ENCODE measurements around the gene METTL9.
"Not testable (repeated sequence)": the region's sequence is repeated elsewhere in the genome, so short reads cannot be mapped to it uniquely, and the experiment has no call there.

Gene METTL9

GRCh38 chr16:21573506-21573905 lies 25.9 kb upstream of the METTL9 start:
- not testable (repeated sequence) for H3K36me3 ChIP-seq (ENCODE audit: control insufficient read depth, insufficient read depth, low read length); H3K9me3 ChIP-seq (ENCODE audit: control insufficient read depth, low read length); H3K27ac ChIP-seq (ENCODE audit: insufficient read depth, low read depth, low read length, poor library complexity, severe bottlenecking); H3K4me1 ChIP-seq (ENCODE audit: control insufficient read depth, insufficient read depth, low read length); H3K27me3 ChIP-seq (ENCODE audit: control insufficient read depth, insufficient read depth, low read length, poor library complexity, severe bottlenecking); H3K4me3 ChIP-seq (ENCODE audit: insufficient read depth, low read depth, low read length)
- WGBS, 2 experiments: 92 to 94% methylated on average over 9 of the region's 9 CpGs

- Histone ChIP-seq H3K4me1 (ENCODE audit: control insufficient read depth, insufficient read depth, low read length) (no peaks in the 10 kb centered on the region), H3K27me3 (ENCODE audit: control insufficient read depth, insufficient read depth, low read length, poor library complexity, severe bottlenecking) (no peaks in the 10 kb centered on the region), H3K27ac (ENCODE audit: insufficient read depth, low read depth, low read length, poor library complexity, severe bottlenecking) (no peak overlapping the region), H3K36me3 (ENCODE audit: control insufficient read depth, insufficient read depth, low read length) (no peaks in the 10 kb centered on the region), H3K9me3 (ENCODE audit: control insufficient read depth, low read length) (no peaks in the 10 kb centered on the region), H3K4me3 (ENCODE audit: insufficient read depth, low read depth, low read length) (no peak overlapping the region)
- WGBS, 2 experiments: 81 to 90% methylated on average over 4 of the region's 4 CpGs
Measured at GRCh38 chr16:21574372-21574771, 25.0 kb upstream of the METTL9 start.

- H3K4me3 ChIP-seq (ENCODE audit: insufficient read depth, low read depth, low read length); H3K9me3 ChIP-seq (ENCODE audit: control insufficient read depth, low read length); H3K27ac ChIP-seq (ENCODE audit: insufficient read depth, low read depth, low read length, poor library complexity, severe bottlenecking); H3K27me3 ChIP-seq (ENCODE audit: control insufficient read depth, insufficient read depth, low read length, poor library complexity, severe bottlenecking); H3K36me3 ChIP-seq (ENCODE audit: control insufficient read depth, insufficient read depth, low read length); H3K4me1 ChIP-seq (ENCODE audit: control insufficient read depth, insufficient read depth, low read length): not testable (repeated sequence)
- 94 to 95% methylated on average over 2 of the region's 2 CpGs for WGBS, 2 experiments
Measured at GRCh38 chr16:21576323-21576722, 23.1 kb upstream of the METTL9 start.

GRCh38 chr16:21577487-21577886 lies 21.9 kb upstream of the METTL9 start:
- 83 to 90% methylated on average over 2 of the region's 2 CpGs for WGBS, 2 experiments
- H3K27me3 ChIP-seq (ENCODE audit: control insufficient read depth, insufficient read depth, low read length, poor library complexity, severe bottlenecking); H3K4me3 ChIP-seq (ENCODE audit: insufficient read depth, low read depth, low read length); H3K9me3 ChIP-seq (ENCODE audit: control insufficient read depth, low read length); H3K27ac ChIP-seq (ENCODE audit: insufficient read depth, low read depth, low read length, poor library complexity, severe bottlenecking); H3K4me1 ChIP-seq (ENCODE audit: control insufficient read depth, insufficient read depth, low read length); H3K36me3 ChIP-seq (ENCODE audit: control insufficient read depth, insufficient read depth, low read length): not testable (repeated sequence)

GRCh38 chr16:21578311-21578710 lies 21.1 kb upstream of the METTL9 start:
- H3K27me3 ChIP-seq (ENCODE audit: control insufficient read depth, insufficient read depth, low read length, poor library complexity, severe bottlenecking); H3K4me1 ChIP-seq (ENCODE audit: control insufficient read depth, insufficient read depth, low read length); H3K36me3 ChIP-seq (ENCODE audit: control insufficient read depth, insufficient read depth, low read length); H3K9me3 ChIP-seq (ENCODE audit: control insufficient read depth, low read length); H3K27ac ChIP-seq (ENCODE audit: insufficient read depth, low read depth, low read length, poor library complexity, severe bottlenecking); H3K4me3 ChIP-seq (ENCODE audit: insufficient read depth, low read depth, low read length): not testable (repeated sequence)
- 87 to 93% methylated on average over 5 of the region's 5 CpGs for WGBS, 2 experiments

- H3K4me3 ChIP-seq (ENCODE audit: insufficient read depth, low read depth, low read length); H3K4me1 ChIP-seq (ENCODE audit: control insufficient read depth, insufficient read depth, low read length); H3K9me3 ChIP-seq (ENCODE audit: control insufficient read depth, low read length); H3K36me3 ChIP-seq (ENCODE audit: control insufficient read depth, insufficient read depth, low read length); H3K27ac ChIP-seq (ENCODE audit: insufficient read depth, low read depth, low read length, poor library complexity, severe bottlenecking); H3K27me3 ChIP-seq (ENCODE audit: control insufficient read depth, insufficient read depth, low read length, poor library complexity, severe bottlenecking): not testable (repeated sequence)
- WGBS, 2 experiments: 83 to 93% methylated on average over 6 of the region's 6 CpGs
Measured at GRCh38 chr16:21580131-21580530, 19.2 kb upstream of the METTL9 start.

GRCh38 chr16:21580807-21581206 lies 18.6 kb upstream of the METTL9 start:
- Histone ChIP-seq H3K27ac (ENCODE audit: insufficient read depth, low read depth, low read length, poor library complexity, severe bottlenecking) (no peak overlapping the region), H3K36me3 (ENCODE audit: control insufficient read depth, insufficient read depth, low read length) (no peaks in the 10 kb centered on the region), H3K4me3 (ENCODE audit: insufficient read depth, low read depth, low read length) (no peak overlapping the region), H3K4me1 (ENCODE audit: control insufficient read depth, insufficient read depth, low read length) (no peaks in the 10 kb centered on the region), H3K27me3 (ENCODE audit: control insufficient read depth, insufficient read depth, low read length, poor library complexity, severe bottlenecking) (no peaks in the 10 kb centered on the region), H3K9me3 (ENCODE audit: control insufficient read depth, low read length) (no peaks in the 10 kb centered on the region)
- 84 to 87% methylated on average over 1 to 2 of the region's 2 CpGs for WGBS, 2 experiments

- WGBS, 2 experiments: 89 to 98% methylated on average over 8 of the region's 8 CpGs
- Histone ChIP-seq H3K36me3 (ENCODE audit: control insufficient read depth, insufficient read depth, low read length) (no peaks in the 10 kb centered on the region), H3K9me3 (ENCODE audit: control insufficient read depth, low read length) (no peaks in the 10 kb centered on the region), H3K27me3 (ENCODE audit: control insufficient read depth, insufficient read depth, low read length, poor library complexity, severe bottlenecking) (no peaks in the 10 kb centered on the region), H3K4me1 (ENCODE audit: control insufficient read depth, insufficient read depth, low read length) (no peaks in the 10 kb centered on the region), H3K27ac (ENCODE audit: insufficient read depth, low read depth, low read length, poor library complexity, severe bottlenecking) (no peak overlapping the region), H3K4me3 (ENCODE audit: insufficient read depth, low read depth, low read length) (no peak overlapping the region)
Measured at GRCh38 chr16:21584817-21585216, 14.6 kb upstream of the METTL9 start.

GRCh38 chr16:21588593-21588992 lies 10.8 kb upstream of the METTL9 start:
- not testable (repeated sequence) for H3K36me3 ChIP-seq (ENCODE audit: control insufficient read depth, insufficient read depth, low read length); H3K27me3 ChIP-seq (ENCODE audit: control insufficient read depth, insufficient read depth, low read length, poor library complexity, severe bottlenecking); H3K9me3 ChIP-seq (ENCODE audit: control insufficient read depth, low read length); H3K27ac ChIP-seq (ENCODE audit: insufficient read depth, low read depth, low read length, poor library complexity, severe bottlenecking); H3K4me3 ChIP-seq (ENCODE audit: insufficient read depth, low read depth, low read length); H3K4me1 ChIP-seq (ENCODE audit: control insufficient read depth, insufficient read depth, low read length)
- WGBS, 2 experiments: 92 to 93% methylated on average over 5 of the region's 5 CpGs

GRCh38 chr16:21589551-21589950 lies 9.8 kb upstream of the METTL9 start:
- Histone ChIP-seq H3K27ac (ENCODE audit: insufficient read depth, low read depth, low read length, poor library complexity, severe bottlenecking) (no peak overlapping the region), H3K27me3 (ENCODE audit: control insufficient read depth, insufficient read depth, low read length, poor library complexity, severe bottlenecking) (no peaks in the 10 kb centered on the region)
- 80 to 92% methylated on average over 3 of the region's 4 CpGs for WGBS, 2 experiments

GRCh38 chr16:21590287-21590686 lies 9.1 kb upstream of the METTL9 start:
- Histone ChIP-seq H3K27ac (ENCODE audit: insufficient read depth, low read depth, low read length, poor library complexity, severe bottlenecking) (no peak overlapping the region), H3K36me3 (ENCODE audit: control insufficient read depth, insufficient read depth, low read length) (no peaks in the 10 kb centered on the region), H3K4me3 (ENCODE audit: insufficient read depth, low read depth, low read length) (no peak overlapping the region), H3K9me3 (ENCODE audit: control insufficient read depth, low read length) (no peaks in the 10 kb centered on the region), H3K4me1 (ENCODE audit: control insufficient read depth, insufficient read depth, low read length) (no peaks in the 10 kb centered on the region), H3K27me3 (ENCODE audit: control insufficient read depth, insufficient read depth, low read length, poor library complexity, severe bottlenecking) (no peaks in the 10 kb centered on the region)
- 94 to 100% methylated on average over 2 of the region's 2 CpGs for WGBS, 2 experiments

More at GRCh38 chr16:21589551-21589950, 9.8 kb upstream of the METTL9 start:
- no peaks in the 10 kb centered on the region for H3K4me1 ChIP-seq (ENCODE audit: control insufficient read depth, insufficient read depth, low read length)
- H3K36me3 ChIP-seq (ENCODE audit: control insufficient read depth, insufficient read depth, low read length): no peaks in the 10 kb centered on the region
- H3K9me3 ChIP-seq (ENCODE audit: control insufficient read depth, low read length): no peaks in the 10 kb centered on the region
- no peak overlapping the region for H3K4me3 ChIP-seq (ENCODE audit: insufficient read depth, low read depth, low read length)
